GM21528 (cell line): ENCODE measurements around the gene SNRPN.
A peak's percentile ranks its signal among the peaks of the same experiment; 100 is the strongest.
"Not testable (repeated sequence)": the region's sequence is repeated elsewhere in the genome, so short reads cannot be mapped to it uniquely, and the experiment has no call there.

Experiments
- ATAC-seq: cut with Tn5 transposase; IDR thresholded peaks from one replicate; pipeline ENCODE4 v1.9.1; 2021; ENCODE audit warnings: mild to moderate bottlenecking, moderate library complexity; ENCODE audit not compliant: unreplicated experiment, low FRiP score

SNRPN gene

DNA sequence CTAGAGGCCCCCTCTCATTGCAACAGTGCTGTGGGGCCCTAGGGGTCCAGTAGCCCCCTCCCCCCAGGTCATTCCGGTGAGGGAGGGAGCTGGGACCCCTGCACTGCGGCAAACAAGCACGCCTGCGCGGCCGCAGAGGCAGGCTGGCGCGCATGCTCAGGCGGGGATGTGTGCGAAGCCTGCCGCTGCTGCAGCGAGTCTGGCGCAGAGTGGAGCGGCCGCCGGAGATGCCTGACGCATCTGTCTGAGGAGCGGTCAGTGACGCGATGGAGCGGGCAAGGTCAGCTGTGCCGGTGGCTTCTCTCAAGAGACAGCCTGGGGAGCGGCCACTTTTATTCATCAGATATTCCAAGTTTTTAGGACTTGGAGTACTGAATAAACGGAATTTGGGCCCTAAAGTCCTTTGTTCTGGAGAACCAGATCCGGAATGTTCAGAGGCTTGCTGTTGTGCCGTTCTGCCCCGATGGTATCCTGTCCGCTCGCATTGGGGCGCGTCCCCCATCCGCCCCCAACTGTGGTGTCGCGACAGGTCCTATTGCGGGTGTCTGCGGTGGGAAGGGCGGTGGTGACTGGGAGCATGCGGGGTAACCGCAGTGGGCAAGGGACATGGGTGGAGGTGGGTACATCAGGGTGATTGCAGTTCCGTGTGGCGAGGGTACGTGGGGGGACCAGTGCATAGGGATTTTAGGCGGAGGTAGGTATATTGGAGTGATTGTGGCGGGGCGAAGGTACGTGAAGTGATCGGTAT lies at the start of gene SNRPN, which contains the start of gene SNURF:
TSS of gene SNRPN (plus strand) at position 205 of the 748 bp plus-strand sequence. CDS start 19,467 bp downstream, outside the sequence.
TSS of gene SNURF (plus strand) at position 205 of the 748 bp plus-strand sequence. CDS start at position 267, 62 bp downstream.
- peak; percentile 58 for ATAC-seq

DNA sequence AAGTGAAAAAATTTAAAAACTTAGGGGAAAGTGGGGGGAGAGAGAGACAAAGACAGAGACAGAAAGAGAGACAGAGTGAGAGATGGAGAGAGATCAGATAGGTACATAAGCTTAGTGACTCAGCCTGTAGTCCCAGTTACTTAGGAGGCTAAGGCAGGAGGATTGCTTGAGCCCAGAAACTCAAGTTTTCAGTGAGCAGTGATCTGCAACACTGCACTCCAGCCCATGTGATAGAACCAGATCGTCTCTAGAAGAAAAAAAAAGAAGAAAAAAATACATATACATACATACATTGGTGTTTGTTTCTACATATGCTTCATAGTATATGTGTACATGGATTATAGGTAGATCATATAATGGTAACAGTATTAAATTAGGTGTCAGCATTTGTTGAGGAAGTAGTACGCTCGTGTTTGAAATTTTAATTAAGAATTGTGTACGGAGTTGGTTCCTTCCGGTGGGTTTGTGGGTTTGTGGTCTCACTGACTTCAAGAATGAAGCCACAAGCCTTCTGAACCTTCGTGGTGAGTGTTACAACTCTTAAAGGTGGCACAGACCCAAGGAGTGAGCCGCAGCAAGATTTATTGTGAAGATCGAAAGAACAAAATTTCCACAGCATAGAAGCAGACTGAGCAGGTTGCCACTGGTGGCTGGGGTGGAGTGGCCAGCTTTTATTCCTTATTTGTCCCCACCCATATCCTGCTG lies 38.3 kb upstream of the SNRPN start:
- no peak for ATAC-seq

DNA sequence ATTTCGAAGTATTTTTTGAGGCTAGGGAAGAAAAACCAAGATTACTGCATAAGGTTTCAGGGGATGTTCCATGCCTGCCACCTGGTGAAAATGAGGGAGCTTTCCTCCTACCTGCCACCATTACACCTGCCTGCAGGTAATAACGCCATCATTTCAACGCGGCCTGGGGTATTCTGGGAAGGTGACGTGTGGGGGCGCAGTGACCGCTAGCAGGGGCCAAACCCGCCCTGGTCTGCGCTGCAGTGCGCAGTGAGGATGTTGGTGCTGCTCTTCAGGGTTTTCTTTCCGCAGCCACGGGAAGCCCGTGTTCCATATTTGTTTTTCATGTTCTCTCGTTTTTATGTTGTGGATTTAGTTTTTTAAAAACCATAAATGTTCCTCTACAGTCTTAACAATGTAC lies 37.4 kb upstream of the SNRPN start:
- no peak for ATAC-seq

DNA sequence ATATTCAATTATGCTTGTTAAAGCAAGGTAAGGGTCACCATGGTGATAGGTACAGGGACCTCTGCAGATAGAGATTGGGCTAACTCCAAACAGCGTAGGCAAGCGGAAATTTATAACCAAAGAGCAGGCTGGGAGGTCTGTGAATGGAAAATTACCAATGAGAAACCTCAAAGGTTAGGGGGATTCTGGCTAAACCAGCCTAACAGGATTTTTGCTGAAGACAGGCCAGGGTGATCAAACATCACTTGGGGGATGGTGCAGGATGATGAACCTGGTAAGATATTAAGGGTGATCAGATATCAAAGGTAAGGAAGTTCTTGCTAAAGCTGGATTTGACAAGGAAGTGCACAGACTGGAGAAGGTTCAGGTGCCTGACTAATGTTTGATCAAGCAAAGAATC lies 35.3 kb upstream of the SNRPN start:
- ATAC-seq: no peak

DNA sequence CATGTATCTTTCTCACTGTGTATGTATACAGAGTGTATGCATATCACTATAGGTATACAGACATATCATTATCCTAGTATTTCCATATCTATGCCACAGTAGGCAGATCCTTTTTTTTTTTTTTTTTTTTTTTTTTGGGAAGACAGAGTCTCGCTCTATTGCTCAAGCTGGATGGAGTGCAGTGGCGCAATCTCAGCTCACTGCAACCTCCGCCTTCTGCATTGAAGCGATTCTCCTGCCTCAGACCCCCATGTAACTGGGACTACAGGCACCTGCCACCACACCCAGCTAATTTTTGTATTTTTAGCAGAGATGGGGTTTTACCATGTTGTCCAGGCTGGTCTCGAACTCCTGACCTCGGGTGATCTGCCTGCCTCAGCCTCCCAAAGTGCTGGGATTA lies 32.0 kb upstream of the SNRPN start:
- ATAC-seq: not testable (repeated sequence)

DNA sequence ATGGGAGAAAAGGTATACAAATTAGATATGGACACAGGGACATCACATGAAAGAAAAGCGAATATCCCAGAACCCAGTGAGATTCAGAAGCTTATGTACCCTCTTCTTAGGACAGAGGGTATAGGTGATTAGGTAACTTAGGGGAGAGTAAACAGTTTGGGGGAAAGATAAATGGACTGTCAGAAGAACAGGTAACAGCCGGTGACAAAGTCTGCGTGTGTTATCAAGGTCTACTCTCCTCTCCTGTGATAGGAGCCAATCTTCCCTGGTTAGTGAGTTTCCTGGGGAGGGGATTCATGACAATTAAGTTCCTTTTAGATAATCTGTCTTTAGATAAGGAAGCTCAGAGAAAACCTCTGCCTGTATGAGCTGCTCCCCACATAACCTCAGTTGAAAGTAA lies 30.6 kb upstream of the SNRPN start:
- ATAC-seq: no peak

DNA sequence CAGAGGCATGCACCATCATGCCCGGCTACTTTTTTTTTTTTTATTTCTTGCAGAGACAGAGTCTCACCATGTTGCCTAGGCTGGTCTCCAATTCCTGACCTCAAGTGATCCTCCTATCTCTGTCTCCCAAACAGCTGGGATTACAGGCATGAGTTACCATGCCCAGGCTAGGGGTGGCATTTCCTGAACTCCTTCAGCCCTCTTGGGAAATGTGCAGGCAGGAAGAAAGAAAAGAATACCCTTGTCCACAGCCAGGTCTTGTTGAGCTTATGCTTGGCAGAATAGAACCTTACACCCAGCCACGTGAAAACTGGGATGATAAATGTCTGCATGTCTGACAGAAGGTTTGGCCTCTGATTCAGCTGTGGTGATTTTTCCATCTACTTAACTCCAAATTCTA lies 30.2 kb upstream of the SNRPN start:
- no peak for ATAC-seq

DNA sequence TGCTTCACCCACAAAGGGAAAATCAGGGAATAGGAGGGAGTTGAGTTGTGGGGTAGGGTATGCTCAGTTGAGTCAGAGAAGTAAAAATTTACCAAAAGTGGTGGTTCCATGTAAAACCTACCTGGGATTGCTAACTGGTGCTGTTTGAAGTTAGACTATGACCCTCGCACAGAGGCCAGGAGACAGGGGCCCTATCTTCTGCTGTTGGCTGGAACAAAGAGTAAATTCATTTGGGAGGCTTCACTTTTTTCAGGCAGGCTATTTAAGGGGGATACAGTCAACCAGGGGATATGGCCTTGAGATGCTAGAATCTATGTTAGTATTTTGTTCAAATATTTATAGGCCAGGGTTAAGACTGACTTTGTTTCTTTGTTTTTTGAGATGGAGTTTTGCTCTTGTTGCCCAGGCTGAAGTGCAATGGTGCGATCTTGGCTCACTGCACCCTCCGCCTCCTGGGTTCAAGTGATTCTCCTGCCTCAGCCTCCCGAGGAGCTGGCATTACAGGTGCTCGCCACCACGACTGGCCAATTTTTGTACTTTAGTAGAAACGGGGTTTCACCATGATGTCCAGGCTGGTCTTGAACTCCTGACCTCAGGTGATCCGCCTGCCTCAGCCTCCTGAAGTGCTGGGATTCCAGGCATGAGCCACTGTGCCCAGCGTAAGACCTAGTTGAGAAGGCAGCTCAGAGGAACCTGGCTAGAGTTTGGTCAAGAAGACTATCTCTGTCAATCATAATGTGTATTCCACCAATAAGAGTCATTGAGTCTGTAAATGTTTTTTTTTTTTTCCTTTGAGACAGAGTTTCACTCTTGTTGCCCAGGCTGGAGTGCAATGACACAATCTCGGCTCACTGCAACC lies 22.7 kb upstream of the SNRPN start:
- ATAC-seq: not testable (repeated sequence)

DNA sequence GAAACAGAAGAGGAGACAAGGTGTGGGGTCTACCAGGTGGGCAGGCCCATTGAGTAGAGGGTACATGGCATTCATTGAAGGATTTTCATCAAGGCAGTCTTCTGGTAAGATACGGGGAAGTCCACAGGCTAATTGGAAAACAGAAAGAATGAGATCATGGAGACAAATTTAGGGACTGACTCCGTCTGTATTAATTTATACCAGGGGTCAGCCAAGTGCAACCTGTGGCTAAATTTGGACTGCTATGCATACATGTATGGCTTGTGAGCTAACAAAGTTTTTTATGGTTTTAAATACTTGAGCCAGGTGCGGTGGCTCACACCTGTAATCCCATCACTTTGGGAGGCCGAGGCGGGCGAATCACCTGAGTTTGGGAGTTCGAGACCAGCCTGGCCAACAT lies 21.1 kb upstream of the SNRPN start:
- no peak for ATAC-seq

DNA sequence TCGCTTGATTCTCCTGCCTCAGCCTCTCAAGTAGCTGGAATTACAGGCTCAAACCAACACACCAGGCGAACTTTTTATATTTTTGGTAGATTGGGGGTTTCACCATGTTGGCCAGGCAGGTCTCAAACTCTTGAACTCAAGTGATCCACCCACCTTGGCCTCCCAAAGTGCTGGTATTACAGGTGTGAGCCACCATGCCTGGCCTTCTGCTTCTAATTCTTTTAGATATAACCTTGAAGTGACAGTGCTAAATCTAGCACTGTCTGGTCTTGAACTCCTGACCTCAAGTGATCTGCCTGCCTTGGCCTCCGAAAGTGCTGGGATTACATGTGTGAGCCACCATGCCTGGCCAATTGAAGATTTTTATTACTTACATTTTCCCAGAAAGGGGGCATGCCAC lies 16.6 kb upstream of the SNRPN start:
- ATAC-seq: not testable (repeated sequence)

DNA sequence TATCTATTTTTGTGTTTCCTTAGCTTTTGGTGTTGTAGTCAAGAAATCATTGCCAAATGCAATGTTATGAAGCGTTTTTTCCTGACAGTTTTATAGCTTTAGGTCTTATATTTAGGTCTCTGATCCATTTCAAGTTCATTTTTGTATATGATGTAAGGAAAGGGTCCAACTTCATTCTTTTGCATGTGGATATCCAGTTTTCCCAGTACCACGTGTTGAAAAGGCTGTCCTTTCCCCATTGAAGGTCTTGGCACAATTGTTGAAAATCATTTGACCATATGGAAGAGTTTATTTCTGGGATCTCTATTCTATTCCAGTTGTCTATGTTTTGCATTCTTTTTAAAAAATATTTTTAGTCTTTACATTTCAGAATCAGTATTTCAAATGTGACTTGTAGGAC lies 14.6 kb upstream of the SNRPN start:
- ATAC-seq: no peak

DNA sequence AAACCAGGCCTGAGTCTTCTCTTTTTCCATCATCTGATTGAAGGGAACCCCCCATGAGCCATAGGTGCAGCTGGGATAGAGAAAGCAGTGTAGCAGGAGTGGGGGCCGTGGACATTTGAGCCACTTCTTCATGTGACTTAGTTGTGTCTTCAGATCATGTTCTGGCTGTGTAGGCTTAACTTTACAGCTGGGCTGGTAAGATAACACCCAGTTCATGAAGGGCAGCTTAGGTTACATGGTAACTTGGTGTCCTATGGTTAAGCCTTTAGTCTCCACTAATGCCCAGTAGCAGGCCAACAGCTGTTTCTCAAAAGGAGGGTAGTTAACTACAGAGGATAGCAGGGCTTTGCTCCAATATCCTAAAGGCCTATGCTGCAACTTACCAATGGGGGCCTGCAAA lies 11.4 kb upstream of the SNRPN start:
- ATAC-seq: no peak

DNA sequence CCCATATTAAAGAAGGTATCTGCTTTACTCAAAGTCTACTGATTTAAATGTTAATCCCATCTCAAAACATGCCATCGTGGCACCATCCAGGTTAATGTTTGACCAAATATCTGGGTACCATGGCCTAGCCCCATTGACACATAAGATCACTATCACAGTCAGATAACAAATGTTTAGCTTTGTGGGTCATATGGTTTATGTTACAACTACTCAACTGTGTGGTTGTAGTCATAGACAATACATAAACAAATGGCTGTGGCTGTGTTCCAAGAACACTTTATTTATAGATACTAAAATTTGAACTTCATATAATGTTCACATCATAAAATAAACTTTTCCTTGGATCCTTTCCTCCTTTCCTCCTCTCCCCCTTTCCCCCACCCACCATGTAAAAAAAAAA lies 9.8 kb upstream of the SNRPN start:
- ATAC-seq: no peak

DNA sequence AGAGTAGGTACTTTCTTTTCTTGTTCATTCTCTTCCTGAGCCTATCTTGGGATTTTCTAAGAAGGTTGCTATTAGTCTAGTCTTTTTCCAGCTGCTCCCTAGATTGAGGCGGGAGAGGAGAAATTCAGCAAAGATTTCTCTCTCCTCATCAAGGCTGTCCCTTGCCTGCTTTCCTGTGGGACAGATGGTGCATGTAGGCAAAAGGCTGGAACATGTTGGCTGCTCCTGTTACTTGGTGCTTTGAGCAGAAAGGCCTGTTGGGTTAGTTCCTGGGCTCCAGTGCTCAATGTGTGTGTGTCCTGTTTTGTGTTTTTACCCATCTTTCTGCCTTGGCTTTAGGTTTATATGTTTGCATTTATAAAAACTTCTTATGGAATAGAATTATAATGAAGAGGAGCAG lies 9.1 kb upstream of the SNRPN start:
- no peak for ATAC-seq

DNA sequence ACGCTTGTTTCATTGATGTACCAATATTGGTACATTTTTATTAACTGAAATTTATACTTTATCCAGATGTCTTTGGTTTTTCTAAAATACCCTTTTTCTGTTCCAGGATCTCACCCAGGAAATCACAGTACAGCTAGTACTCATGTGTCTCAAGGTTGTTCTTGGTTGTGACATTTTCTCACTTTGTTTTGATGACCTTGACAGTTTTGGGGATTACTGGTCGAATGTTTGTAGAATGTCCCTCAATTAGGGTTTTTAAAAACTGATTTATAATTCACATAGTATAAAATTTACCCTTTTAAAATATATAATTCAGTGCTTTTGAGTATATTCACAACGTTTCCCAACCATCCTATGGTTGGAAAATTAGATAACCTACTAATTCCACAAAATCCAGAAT lies 6.3 kb upstream of the SNRPN start:
- ATAC-seq: no peak

DNA sequence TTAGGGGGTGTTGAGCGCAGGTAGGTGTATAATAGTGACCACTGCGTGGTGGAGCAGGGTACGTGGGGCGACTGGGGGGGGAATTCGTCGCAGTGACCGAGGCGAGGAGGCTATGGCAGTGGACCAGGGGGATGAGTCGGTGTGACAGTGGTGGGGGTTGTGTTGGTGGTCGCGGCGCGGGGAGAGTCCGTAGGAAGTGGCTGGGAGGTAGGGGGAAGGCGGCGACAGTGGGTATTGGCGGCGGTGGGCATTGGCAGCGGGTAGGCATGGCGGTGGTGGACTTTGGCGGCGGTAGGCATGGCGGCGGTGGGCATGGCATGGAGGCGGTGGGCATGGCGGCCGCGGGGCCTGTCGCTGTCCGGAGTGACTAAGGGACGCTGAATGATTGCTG lies 739 bp downstream of the SNRPN start:
- no peak for ATAC-seq

DNA sequence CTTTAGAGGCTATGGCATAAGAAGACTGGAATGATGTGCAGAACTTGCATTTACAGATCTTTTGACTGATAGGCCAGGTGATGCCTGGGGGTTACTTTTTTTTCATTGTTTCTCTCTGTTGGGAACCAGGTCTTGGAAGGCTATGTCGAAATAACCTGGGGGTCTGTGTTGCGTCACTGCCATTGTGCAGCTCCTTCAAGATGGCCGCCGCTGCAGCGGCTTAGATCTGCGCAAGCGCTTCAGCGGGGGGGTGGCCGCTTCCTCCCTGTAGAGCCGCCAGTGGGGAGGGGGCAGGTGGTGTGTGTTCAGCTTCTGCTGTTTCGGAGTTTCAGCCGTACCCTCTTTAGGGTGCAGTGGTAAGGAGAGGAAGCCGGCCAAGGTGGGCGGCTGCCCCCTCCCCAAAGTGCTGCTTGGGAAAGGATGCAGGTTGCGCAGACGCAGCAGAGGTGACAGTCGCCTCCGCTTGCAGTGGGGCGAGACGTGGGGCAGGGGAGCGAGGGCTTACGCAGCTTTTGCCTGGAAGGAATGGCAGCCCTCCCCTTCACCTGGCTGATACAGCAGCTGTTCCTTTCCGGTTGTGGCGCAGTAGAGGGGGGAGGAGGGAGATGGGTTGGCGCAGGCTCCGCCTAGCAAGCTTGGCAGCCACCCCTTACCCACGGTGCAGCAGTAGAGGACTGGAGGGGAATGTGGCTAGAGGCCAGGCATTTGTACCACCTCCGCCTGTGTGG lies 1.5 kb downstream of the SNRPN start:
- ATAC-seq: peak; percentile 79

DNA sequence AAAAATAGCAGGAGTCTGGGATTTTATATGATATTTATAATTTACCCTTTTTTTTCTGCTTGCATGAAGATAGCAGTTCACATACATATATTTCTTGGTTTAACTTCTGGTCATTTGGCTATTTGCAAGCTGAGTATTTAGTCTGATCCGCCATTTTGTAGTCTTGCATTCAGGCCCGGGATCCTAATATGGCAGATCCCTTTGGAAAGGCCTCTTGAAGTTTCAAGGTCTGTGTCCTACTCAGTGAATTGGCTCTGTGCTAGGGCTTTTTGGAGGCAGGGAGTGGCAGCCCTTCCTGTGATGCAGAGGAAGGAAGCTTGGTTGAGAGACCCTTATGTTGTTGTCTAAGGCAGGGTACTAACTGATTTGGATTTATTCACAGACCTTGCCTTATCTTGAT lies 2.9 kb downstream of the SNRPN start:
- no peak for ATAC-seq

DNA sequence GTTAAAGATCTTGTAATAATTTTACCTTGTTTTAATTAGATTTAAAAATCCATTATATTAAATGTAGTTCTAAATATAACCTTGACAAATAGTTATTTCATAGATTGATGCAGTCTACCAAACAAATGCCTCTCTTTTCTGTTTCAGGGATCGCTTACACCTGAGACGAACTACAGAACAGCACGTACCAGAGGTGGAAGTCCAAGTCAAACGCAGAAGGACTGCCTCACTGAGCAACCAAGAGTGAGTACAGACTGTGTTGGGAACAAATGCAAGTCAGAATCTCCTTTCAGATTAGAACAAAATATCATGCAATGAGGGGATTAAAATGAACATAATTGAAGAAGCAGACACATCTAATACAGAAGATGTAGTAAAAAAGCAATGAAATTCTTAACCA lies 7.2 kb downstream of the SNRPN start:
- no peak for ATAC-seq

DNA sequence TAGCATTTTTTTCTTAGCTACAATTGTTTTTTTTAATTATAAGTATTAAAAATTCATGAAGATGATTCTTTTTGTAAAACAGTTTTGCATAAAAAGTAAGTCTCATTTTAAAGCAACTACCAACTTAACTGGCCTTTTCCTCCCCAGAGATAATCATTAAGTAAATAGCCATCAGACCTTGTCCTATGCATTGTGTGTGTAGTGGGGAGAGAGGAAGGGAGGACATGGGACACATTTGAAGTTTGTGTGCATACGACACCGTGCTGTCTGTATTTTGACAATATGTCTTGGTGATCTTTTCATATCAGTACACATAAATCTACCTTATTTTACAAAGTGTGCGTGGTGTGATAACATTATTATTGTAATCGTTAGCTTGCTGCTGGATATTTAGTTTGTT lies 8.1 kb downstream of the SNRPN start:
- ATAC-seq: no peak
